Measurements from ENCODE around the gene OR1I1. TPM values are rescaled to one million over a fixed set of nuclear protein-coding genes. Genes with fewer than 3 reads are reported as not detected.

The OR1I1 gene
- total RNA-seq, 1 donor from 2014 or later = not detected

- no peak for TF ChIP-seq CTCF (IDR thresholded peaks at IDR 0.05)
- H3K9me3 ChIP-seq = no peaks in the 10 kb centered on the region
- ATAC-seq (no peak), DNase-seq (no peak)
- no peaks in the 10 kb centered on the region for H3K36me3 ChIP-seq
- intact Hi-C loops (cut with DNase I) = no loop called here
- H3K4me3 ChIP-seq = no peak overlapping the region
- no peak overlapping the region for H3K27ac ChIP-seq
- H3K27me3 ChIP-seq (ENCODE audit: low read depth) = peaks cover 6% of the 10 kb centered on the region
- H3K4me1 ChIP-seq = no peaks in the 10 kb centered on the region
These were observed 36.5 kb upstream of the OR1I1 start for GRCh38 chr19:15045506-15045905.

- Histone ChIP-seq H3K27me3 (ENCODE audit: low read depth) (peaks cover 6% of the 10 kb centered on the region), H3K4me3 (no peak overlapping the region), H3K36me3 (no peaks in the 10 kb centered on the region), H3K4me1 (no peaks in the 10 kb centered on the region), H3K27ac (no peak overlapping the region), H3K9me3 (no peaks in the 10 kb centered on the region)
- DNase-seq (no peak), ATAC-seq (no peak)
- intact Hi-C loops (cut with DNase I) = no loop called here
- TF ChIP-seq CTCF (IDR thresholded peaks at IDR 0.05) = no peak
These were observed 34.3 kb upstream of the OR1I1 start for GRCh38 chr19:15047680-15048079.

GRCh38 chr19:15048128-15048527 is 33.9 kb upstream of the OR1I1 start:
- Histone ChIP-seq H3K36me3 (no peaks in the 10 kb centered on the region), H3K27me3 (ENCODE audit: low read depth) (peaks cover 6% of the 10 kb centered on the region), H3K4me3 (no peak overlapping the region), H3K4me1 (no peaks in the 10 kb centered on the region), H3K27ac (no peak overlapping the region), H3K9me3 (no peaks in the 10 kb centered on the region)
- no peak for TF ChIP-seq CTCF (IDR thresholded peaks at IDR 0.05)
- no peak for DNase-seq
- ATAC-seq = no peak
- intact Hi-C loops (cut with DNase I) = no loop called here

- Histone ChIP-seq H3K4me3 (no peak within 1 kb of the TSS), H3K27me3 (ENCODE audit: low read depth) (peaks cover 6% of the 10 kb centered on the region), H3K36me3 (no peaks in the 10 kb centered on the region), H3K4me1 (no peaks in the 10 kb centered on the region), H3K27ac (no peak within 1 kb of the TSS), H3K9me3 (no peaks in the 10 kb centered on the region)
- TF ChIP-seq CTCF (IDR thresholded peaks at IDR 0.05) = no peak
- DNase-seq = no peak
- ATAC-seq = no peak
- intact Hi-C loops (cut with DNase I) = no loop called here
These were observed 33.0 kb upstream of the OR1I1 start, which contains the start of gene CASP14 for GRCh38 chr19:15048885-15049541. CASP14 (plus strand) TSS chr19:15049480; CDS start chr19:15052252, 2,772 bp downstream.

- intact Hi-C loops (cut with DNase I) = no loop called here
- no peaks in the 10 kb centered on the region for H3K36me3 ChIP-seq
- peaks cover 6% of the 10 kb centered on the region for H3K27me3 ChIP-seq (ENCODE audit: low read depth)
- DNase-seq (no peak), ATAC-seq (no peak)
- H3K4me3 ChIP-seq = no peak overlapping the region
- no peaks in the 10 kb centered on the region for H3K9me3 ChIP-seq
- H3K27ac ChIP-seq = no peak overlapping the region
- no peak for TF ChIP-seq CTCF (IDR thresholded peaks at IDR 0.05)
- H3K4me1 ChIP-seq = no peaks in the 10 kb centered on the region
These were observed 31.4 kb upstream of the OR1I1 start for GRCh38 chr19:15050639-15051038.
